ENCODE results near the gene IFNA14.
"Not testable (repeated sequence)": the region's sequence is repeated elsewhere in the genome, so short reads cannot be mapped to it uniquely, and the experiment has no call there.

IFNA14 gene

GRCh38 chr9:21239911-21240310 is at the start of gene IFNA14:
Gene IFNA14 (minus strand): TSS chr9:21240005. CDS start chr9:21239935, 70 bp downstream.
- DNase-seq, result no peak

- DNase-seq, result no peak
These were observed 47.5 kb upstream of the IFNA14 start for GRCh38 chr9:21287280-21287679.

- no peak for DNase-seq
These were observed 46.9 kb upstream of the IFNA14 start for GRCh38 chr9:21286659-21287058.

GRCh38 chr9:21286099-21286498 is 46.3 kb upstream of the IFNA14 start:
- no peak for DNase-seq

- DNase-seq, result no peak
These were observed 41.5 kb upstream of the IFNA14 start for GRCh38 chr9:21281275-21281674.

GRCh38 chr9:21268347-21268657 is 28.5 kb upstream of the IFNA14 start:
- DNase-seq, result no peak

- DNase-seq, result no peak
These were observed 27.9 kb upstream of the IFNA14 start for GRCh38 chr9:21267485-21268346.

GRCh38 chr9:21266733-21267484 is 27.1 kb upstream of the IFNA14 start:
- DNase-seq, result no peak

- DNase-seq, result no peak
These were observed 25.8 kb upstream of the IFNA14 start for GRCh38 chr9:21265421-21266189.

- DNase-seq, result no peak
These were observed 15.9 kb upstream of the IFNA14 start for GRCh38 chr9:21255538-21256212.

GRCh38 chr9:21252721-21253547 is 13.1 kb upstream of the IFNA14 start:
- DNase-seq, result no peak

- no peak for DNase-seq
These were observed 11.8 kb upstream of the IFNA14 start for GRCh38 chr9:21251638-21252037.

- no peak for DNase-seq
These were observed 11.4 kb upstream of the IFNA14 start for GRCh38 chr9:21251190-21251589.

GRCh38 chr9:21244836-21245235 is 5.0 kb upstream of the IFNA14 start:
- DNase-seq, result no peak

GRCh38 chr9:21236360-21236714 is 3.5 kb downstream of the IFNA14 start:
- not testable (repeated sequence) for DNase-seq

- DNase-seq, result peak; percentile 1
These were observed 4.1 kb downstream of the IFNA14 start for GRCh38 chr9:21235468-21236359.

- no peak for DNase-seq
These were observed 5.6 kb downstream of the IFNA14 start for GRCh38 chr9:21234153-21234687.

GRCh38 chr9:21233258-21233657 is 6.5 kb downstream of the IFNA14 start:
- no peak for DNase-seq

- DNase-seq, result no peak
These were observed 11.7 kb downstream of the IFNA14 start, which contains the start of gene IFNA17 for GRCh38 chr9:21228122-21228521. Gene IFNA17 (minus strand): TSS chr9:21228222. CDS start chr9:21228173, 49 bp downstream.

- not testable (repeated sequence) for DNase-seq
These were observed 22.6 kb downstream of the IFNA14 start, which contains the start of gene IFNA16 for GRCh38 chr9:21217211-21217610. Gene IFNA16 (minus strand): TSS chr9:21217311. CDS start chr9:21217305, 6 bp downstream.
